Measurements from ENCODE around the gene ZFHX3.

ZFHX3 gene

GRCh38 chr16:72950669-72951068, 97.3 kb downstream of the ZFHX3 start:
- DNase-seq (ENCODE audit: low spot score): no peak

- no peak for DNase-seq (ENCODE audit: low spot score)
These were observed 99.6 kb downstream of the ZFHX3 start for GRCh38 chr16:72948238-72948829.

- no peak for DNase-seq (ENCODE audit: low spot score)
These were observed 100.3 kb downstream of the ZFHX3 start for GRCh38 chr16:72947379-72948237.

GRCh38 chr16:72946474-72947194, 101.3 kb downstream of the ZFHX3 start:
- no peak for DNase-seq (ENCODE audit: low spot score)

- DNase-seq (ENCODE audit: low spot score): no peak
These were observed 101.9 kb downstream of the ZFHX3 start for GRCh38 chr16:72946063-72946462.

GRCh38 chr16:72945611-72946010, 102.3 kb downstream of the ZFHX3 start:
- no peak for DNase-seq (ENCODE audit: low spot score)

GRCh38 chr16:72944757-72945485, 103.0 kb downstream of the ZFHX3 start:
- DNase-seq (ENCODE audit: low spot score): no peak

- DNase-seq (ENCODE audit: low spot score): no peak
These were observed 105.9 kb downstream of the ZFHX3 start for GRCh38 chr16:72942021-72942420.

GRCh38 chr16:72940886-72941285, 107.0 kb downstream of the ZFHX3 start:
- DNase-seq (ENCODE audit: low spot score): no peak

- no peak for DNase-seq (ENCODE audit: low spot score)
These were observed 108.7 kb downstream of the ZFHX3 start for GRCh38 chr16:72939247-72939646.

GRCh38 chr16:72938795-72939164, 109.1 kb downstream of the ZFHX3 start:
- peak; percentile 36 for DNase-seq (ENCODE audit: low spot score)

- no peak for DNase-seq (ENCODE audit: low spot score)
These were observed 109.8 kb downstream of the ZFHX3 start for GRCh38 chr16:72937916-72938794.

GRCh38 chr16:72937360-72937759, 110.6 kb downstream of the ZFHX3 start:
- DNase-seq (ENCODE audit: low spot score): no peak

GRCh38 chr16:72936408-72936807, 111.5 kb downstream of the ZFHX3 start:
- DNase-seq (ENCODE audit: low spot score): no peak

- DNase-seq (ENCODE audit: low spot score): no peak
These were observed 112.0 kb downstream of the ZFHX3 start for GRCh38 chr16:72935896-72936295.

GRCh38 chr16:72934636-72935403, 113.1 kb downstream of the ZFHX3 start:
- DNase-seq (ENCODE audit: low spot score): no peak

- no peak for DNase-seq (ENCODE audit: low spot score)
These were observed 115.1 kb downstream of the ZFHX3 start for GRCh38 chr16:72932677-72933335.

- DNase-seq (ENCODE audit: low spot score): no peak
These were observed 115.9 kb downstream of the ZFHX3 start for GRCh38 chr16:72932050-72932449.

- no peak for DNase-seq (ENCODE audit: low spot score)
These were observed 117.5 kb downstream of the ZFHX3 start for GRCh38 chr16:72930396-72930795.
